SU-DHL-6 (cell line): Measurements from ENCODE around the gene ATP13A2.

Experiments used
- CTCF ChIP-seq: fragments of 200-600 bp; sonication (generic); IDR thresholded peaks from one replicate; pipeline ENCODE4 v1.5.1; 2017; ENCODE audit warnings: antibody characterized with exemption, mild to moderate bottlenecking, low read length, moderate library complexity; ENCODE audit not compliant: insufficient read depth, poor library complexity, severe bottlenecking
- EZH2phosphoT487 ChIP-seq: fragments of 200-600 bp; sonication (generic), shearing (Covaris generic); conservative IDR thresholded peaks from 2 replicates; pipeline ENCODE4 v1.6.1; 2018; ENCODE audit warnings: mild to moderate bottlenecking, antibody characterized with exemption, low read length, moderate library complexity, mixed read lengths

- TF ChIP-seq CTCF (no peak), EZH2phosphoT487 (no peak)
These were observed 42.1 kb upstream of the ATP13A2 start, which contains the start of gene SDHB for GRCh38 chr1:17053685-17054410.
